ENCODE data around the gene PREP. TPM values are rescaled to one million over a fixed set of nuclear protein-coding genes. Genes with fewer than 3 reads are reported as not detected.
A peak's percentile ranks its signal among the peaks of the same experiment; 100 is the strongest.

PREP gene
- total and polyA plus RNA-seq, 8 donors, result 11.0 to 53.3 (median 18.1) TPM

GRCh38 chr6:105259913-105260889 lies 142.7 kb downstream of the PREP start:
- H3K9me3 ChIP-seq, result no peaks in the 10 kb centered on the region
- H3K27me3 ChIP-seq, result no peaks in the 10 kb centered on the region
- H3K36me3 ChIP-seq, result no peaks in the 10 kb centered on the region
- intact Hi-C loops (cut with DNase I; ENCODE audit: low total_unique reads), result no loop called here
- no peak overlapping the region for H3K27ac ChIP-seq
- peaks cover 0 to 51% (median 10%) of the 10 kb centered on the region in 4 donors for H3K4me1 ChIP-seq
- no peak overlapping the region for H3K4me3 ChIP-seq
- peak in 1 of 2 donors; percentile 54 for DNase-seq
- TF ChIP-seq, protein P1, sequence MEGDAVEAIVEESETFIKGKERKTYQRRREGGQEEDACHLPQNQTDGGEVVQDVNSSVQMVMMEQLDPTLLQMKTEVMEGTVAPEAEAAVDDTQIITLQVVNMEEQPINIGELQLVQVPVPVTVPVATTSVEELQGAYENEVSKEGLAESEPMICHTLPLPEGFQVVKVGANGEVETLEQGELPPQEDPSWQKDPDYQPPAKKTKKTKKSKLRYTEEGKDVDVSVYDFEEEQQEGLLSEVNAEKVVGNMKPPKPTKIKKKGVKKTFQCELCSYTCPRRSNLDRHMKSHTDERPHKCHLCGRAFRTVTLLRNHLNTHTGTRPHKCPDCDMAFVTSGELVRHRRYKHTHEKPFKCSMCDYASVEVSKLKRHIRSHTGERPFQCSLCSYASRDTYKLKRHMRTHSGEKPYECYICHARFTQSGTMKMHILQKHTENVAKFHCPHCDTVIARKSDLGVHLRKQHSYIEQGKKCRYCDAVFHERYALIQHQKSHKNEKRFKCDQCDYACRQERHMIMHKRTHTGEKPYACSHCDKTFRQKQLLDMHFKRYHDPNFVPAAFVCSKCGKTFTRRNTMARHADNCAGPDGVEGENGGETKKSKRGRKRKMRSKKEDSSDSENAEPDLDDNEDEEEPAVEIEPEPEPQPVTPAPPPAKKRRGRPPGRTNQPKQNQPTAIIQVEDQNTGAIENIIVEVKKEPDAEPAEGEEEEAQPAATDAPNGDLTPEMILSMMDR (IDR thresholded peaks at IDR 0.05), result no peak
- peak in 2 of 3 donors; percentile 14 to 36 for TF ChIP-seq POLR2AphosphoS5 (IDR thresholded peaks at IDR 0.05)
- no peak for TF ChIP-seq EP300 (IDR thresholded peaks at IDR 0.05)
- no peak for TF ChIP-seq POLR2A (IDR thresholded peaks at IDR 0.05)
- WGBS, 5 donors, result 31 to 57% (median 48%) methylated on average over 13 of the region's 13 CpGs

- Histone ChIP-seq H3K9me3 (no peaks in the 10 kb centered on the region), H3K4me1 (peaks cover 0 to 39% (median 10%) of the 10 kb centered on the region in 4 donors), H3K36me3 (no peaks in the 10 kb centered on the region), H3K4me3 (no peak overlapping the region), H3K27ac (peak overlapping the region in 2 of 5 donors; percentile 26 to 30), H3K27me3 (no peaks in the 10 kb centered on the region)
- 22 to 60% (median 36%) methylated on average over 5 of the region's 5 CpGs for WGBS, 5 donors
- peak in 1 of 2 donors; percentile 76 for DNase-seq
- TF ChIP-seq EP300 (IDR thresholded peaks at IDR 0.05) (no peak), POLR2AphosphoS5 (IDR thresholded peaks at IDR 0.05) (peak in 1 of 3 donors; percentile 55)
- intact Hi-C loops (cut with DNase I; ENCODE audit: low total_unique reads), result no loop called here
Measured at GRCh38 chr6:105258816-105259215, 144.1 kb downstream of the PREP start.

GRCh38 chr6:105257340-105257739 lies 145.5 kb downstream of the PREP start:
- Histone ChIP-seq H3K4me1 (peaks cover 0 to 35% (median 8%) of the 10 kb centered on the region in 4 donors), H3K27ac (no peak overlapping the region), H3K9me3 (no peaks in the 10 kb centered on the region), H3K4me3 (no peak overlapping the region), H3K36me3 (no peaks in the 10 kb centered on the region), H3K27me3 (no peaks in the 10 kb centered on the region)
- DNase-seq, result no peak
- intact Hi-C loops (cut with DNase I; ENCODE audit: low total_unique reads), result no loop called here
- TF ChIP-seq POLR2AphosphoS5 (IDR thresholded peaks at IDR 0.05) (no peak), POLR2A (IDR thresholded peaks at IDR 0.05) (no peak), EP300 (IDR thresholded peaks at IDR 0.05) (no peak)
- TF ChIP-seq, protein P1 (IDR thresholded peaks at IDR 0.05), result no peak

DNA sequence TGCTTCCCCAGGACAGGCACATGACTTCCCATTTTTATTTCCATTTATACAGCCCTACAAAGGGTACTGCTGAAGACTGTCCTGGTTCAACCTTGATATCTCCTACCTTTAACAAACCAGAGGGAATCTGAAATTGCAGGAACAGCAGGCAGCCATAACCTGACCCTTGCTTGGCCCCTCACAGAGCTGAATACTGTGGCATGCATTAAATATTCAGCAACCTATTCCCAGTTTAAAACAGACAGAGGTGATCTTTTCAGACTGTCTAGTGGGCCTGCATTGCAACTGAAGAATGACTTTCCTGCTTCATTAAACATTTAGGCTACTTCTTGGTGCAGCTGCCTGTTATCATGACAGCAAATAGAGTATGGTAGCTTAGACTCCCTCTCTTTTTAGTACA lies 146.3 kb downstream of the PREP start:
- H3K4me3 ChIP-seq, result no peak overlapping the region
- no peaks in the 10 kb centered on the region for H3K9me3 ChIP-seq
- H3K36me3 ChIP-seq, result no peaks in the 10 kb centered on the region
- no peaks in the 10 kb centered on the region for H3K27me3 ChIP-seq
- TF ChIP-seq EP300 (IDR thresholded peaks at IDR 0.05) (no peak), POLR2AphosphoS5 (IDR thresholded peaks at IDR 0.05) (no peak), POLR2A (IDR thresholded peaks at IDR 0.05) (no peak)
- TF ChIP-seq, protein P1 (IDR thresholded peaks at IDR 0.05), result no peak
- no peak for DNase-seq
- peaks cover 0 to 35% (median 8%) of the 10 kb centered on the region in 4 donors for H3K4me1 ChIP-seq
- H3K27ac ChIP-seq, result no peak overlapping the region
- intact Hi-C loops (cut with DNase I; ENCODE audit: low total_unique reads), result no loop called here
